Neural cell (in vitro differentiated cells): Measurements from ENCODE around the gene LRCH2. TPM values are rescaled to one million over a fixed set of nuclear protein-coding genes. Genes with fewer than 3 reads are reported as not detected.

Experiments
- H2AFZ ChIP-seq: fragments of 200-600, 300-800 bp; sonication (generic), shearing (Covaris generic); 2 replicates; pipeline ENCODE4 v1.6.0; 2014; ENCODE audit warnings: low read depth, mild to moderate bottlenecking, antibody characterized with exemption, low read length, moderate library complexity
- H3F3A ChIP-seq: fragments of 200-600 bp; shearing (Covaris generic); 2 replicates; pipeline ENCODE4 v1.6.1; 2016; ENCODE audit warnings: mild to moderate bottlenecking, moderate library complexity, mixed read lengths, antibody characterized with exemption, low read length; ENCODE audit not compliant: insufficient read depth, poor library complexity, severe bottlenecking
- H3K27ac ChIP-seq: fragments of 200-600, 300-800 bp; sonication (generic), shearing (Covaris generic); 2 replicates; pipeline ENCODE4 v1.5.1; 2014; ENCODE audit warnings: mild to moderate bottlenecking, low read length, moderate library complexity
- H3K27me3 ChIP-seq: fragments of 300-800, 200-600 bp; sonication (generic), shearing (Covaris generic); 2 replicates; pipeline ENCODE4 v1.6.0; 2014; ENCODE audit warnings: mild to moderate bottlenecking, low read depth, low read length, moderate library complexity; ENCODE audit not compliant: insufficient read depth
- H3K36me3 ChIP-seq: fragments of 300-800, 200-600 bp; sonication (generic), shearing (Covaris generic); 2 replicates; pipeline ENCODE4 v1.5.1; 2014; ENCODE audit warnings: mild to moderate bottlenecking, antibody characterized with exemption, low read length, moderate library complexity; ENCODE audit not compliant: insufficient read depth
- H3K4me2 ChIP-seq: fragments of 300-800, 200-600 bp; sonication (generic), shearing (Covaris generic); 2 replicates; pipeline ENCODE4 v1.6.0; 2014; ENCODE audit warnings: mild to moderate bottlenecking, low read length
- H3K4me3 ChIP-seq: fragments of 300-800, 200-600 bp; sonication (generic), shearing (Covaris generic); 2 replicates; pipeline ENCODE4 v1.5.1; 2014; ENCODE audit warnings: mild to moderate bottlenecking, low read length, moderate library complexity
- H3K79me2 ChIP-seq: fragments of 200-600 bp; shearing (Covaris generic); replicated peaks from 2 replicates; pipeline ENCODE4 v1.6.0; 2014; ENCODE audit warnings: mild to moderate bottlenecking, low read length, moderate library complexity; ENCODE audit not compliant: insufficient read depth
- H3K9ac ChIP-seq: fragments of 300-800, 200-600 bp; sonication (generic), shearing (Covaris generic); 2 replicates; pipeline ENCODE4 v1.6.1; 2016; ENCODE audit warnings: mild to moderate bottlenecking, low read length, mixed read lengths
- H3K9me2 ChIP-seq: fragments of 200-600 bp; shearing (Covaris generic); 2 replicates; pipeline ENCODE4 v1.6.1; 2016; ENCODE audit warnings: mild to moderate bottlenecking, low read length, mixed read lengths; ENCODE audit not compliant: insufficient read depth
- H3K9me3 ChIP-seq: fragments of 200-600, 300-800 bp; sonication (generic), shearing (Covaris generic); 2 replicates; pipeline ENCODE4 v1.6.1; 2016; ENCODE audit warnings: mild to moderate bottlenecking, mixed run types, low read length, moderate library complexity, mixed read lengths
- H4K20me1 ChIP-seq: fragments of 200-600 bp; shearing (Covaris generic); 2 replicates; pipeline ENCODE4 v1.6.1; 2016; ENCODE audit warnings: mild to moderate bottlenecking, mixed run types; ENCODE audit not compliant: insufficient read depth
- EP300 ChIP-seq: fragments of 450-650 bp; conservative IDR thresholded peaks from 2 replicates; pipeline ENCODE4 v1.6.1; 2014; ENCODE audit warnings: antibody characterized with exemption, mild to moderate bottlenecking, moderate library complexity; ENCODE audit not compliant: poor library complexity, severe bottlenecking
- EZH2 ChIP-seq: fragments of 200-600, 300-800 bp; shearing (Covaris generic), sonication (generic); IDR thresholded peaks from 2 replicates; pipeline ENCODE4 v1.6.1; 2014; ENCODE audit warnings: antibody characterized with exemption, low read length, borderline replicate concordance, mild to moderate bottlenecking; ENCODE audit not compliant: insufficient read depth, poor library complexity, severe bottlenecking
- MXI1 ChIP-seq: fragments of 450-650 bp; conservative IDR thresholded peaks from 2 replicates; pipeline ENCODE4 v1.6.1; 2014; ENCODE audit warnings: antibody characterized with exemption, mild to moderate bottlenecking; ENCODE audit not compliant: poor library complexity, severe bottlenecking
- POLR2AphosphoS5 ChIP-seq: IDR thresholded peaks from 2 replicates; pipeline ENCODE4 v1.6.1; 2012
- RAD21 ChIP-seq: fragments of 450-650 bp; conservative IDR thresholded peaks from 2 replicates; pipeline ENCODE4 v1.6.1; 2014; ENCODE audit warnings: antibody characterized with exemption, mild to moderate bottlenecking, moderate library complexity
- SMC3 ChIP-seq: fragments of 450-650 bp; conservative IDR thresholded peaks from 2 replicates; pipeline ENCODE4 v1.6.1; 2014; ENCODE audit warnings: antibody characterized with exemption, mild to moderate bottlenecking, moderate library complexity; ENCODE audit not compliant: poor library complexity
- TAF1 ChIP-seq: IDR thresholded peaks from 2 replicates; pipeline ENCODE4 v1.6.1; 2012; ENCODE audit warnings: low read depth
- polyA plus RNA-seq: library from polyadenylated mRNA; depleted of rRNA; stranded (reverse); fragments of >200 nt; gene quantifications from 2 replicates; pipeline ENCODE4 v1.2.3, GENCODE V29; 2014
- TF ChIP-seq, protein P1 (sequence below): fragments of 450-650 bp; IDR thresholded peaks from 2 replicates; pipeline ENCODE4 v1.5.1; 2014; ENCODE audit warnings: antibody characterized with exemption, mild to moderate bottlenecking, moderate library complexity; ENCODE audit not compliant: poor library complexity, severe bottlenecking
- TF ChIP-seq, protein P2 (sequence below): IDR thresholded peaks from 2 replicates; pipeline ENCODE4 v1.6.1; 2012; ENCODE audit warnings: borderline replicate concordance

LRCH2 gene
- polyA plus RNA-seq, 1 donor from 2014 or later: 46.6 TPM

DNA sequence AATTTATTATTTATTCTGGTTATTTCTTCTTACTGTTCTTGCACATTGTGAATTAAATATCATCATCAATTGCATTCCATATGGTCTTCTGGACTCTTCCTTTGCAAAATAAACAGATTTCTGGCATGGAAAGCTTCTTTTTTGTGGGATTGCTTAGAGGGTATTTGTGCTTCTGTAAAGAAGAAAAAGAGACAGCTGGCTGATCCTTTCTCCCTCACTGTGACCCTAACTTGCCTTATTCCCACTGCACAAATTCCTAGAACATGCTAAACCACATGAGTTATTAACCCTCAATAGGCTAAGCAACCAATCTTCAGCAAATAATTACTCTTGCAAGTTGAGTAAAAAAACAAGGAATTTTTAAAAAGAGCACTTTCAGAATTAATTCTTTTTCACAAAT lies 23.8 kb upstream of the LRCH2 start:
- no peaks in the 10 kb centered on the region for H3F3A ChIP-seq
- no peak overlapping the region for H3K4me3 ChIP-seq
- no peaks in the 10 kb centered on the region for H3K79me2 ChIP-seq
- no peak overlapping the region for H3K4me2 ChIP-seq
- no peak overlapping the region for H3K27ac ChIP-seq
- H3K9ac ChIP-seq: no peak overlapping the region
- no peaks in the 10 kb centered on the region for H3K36me3 ChIP-seq
- H3K27me3 ChIP-seq: no peaks in the 10 kb centered on the region
- no peak for TF ChIP-seq EZH2
- no peak for TF ChIP-seq RAD21
- TF ChIP-seq, protein P1, sequence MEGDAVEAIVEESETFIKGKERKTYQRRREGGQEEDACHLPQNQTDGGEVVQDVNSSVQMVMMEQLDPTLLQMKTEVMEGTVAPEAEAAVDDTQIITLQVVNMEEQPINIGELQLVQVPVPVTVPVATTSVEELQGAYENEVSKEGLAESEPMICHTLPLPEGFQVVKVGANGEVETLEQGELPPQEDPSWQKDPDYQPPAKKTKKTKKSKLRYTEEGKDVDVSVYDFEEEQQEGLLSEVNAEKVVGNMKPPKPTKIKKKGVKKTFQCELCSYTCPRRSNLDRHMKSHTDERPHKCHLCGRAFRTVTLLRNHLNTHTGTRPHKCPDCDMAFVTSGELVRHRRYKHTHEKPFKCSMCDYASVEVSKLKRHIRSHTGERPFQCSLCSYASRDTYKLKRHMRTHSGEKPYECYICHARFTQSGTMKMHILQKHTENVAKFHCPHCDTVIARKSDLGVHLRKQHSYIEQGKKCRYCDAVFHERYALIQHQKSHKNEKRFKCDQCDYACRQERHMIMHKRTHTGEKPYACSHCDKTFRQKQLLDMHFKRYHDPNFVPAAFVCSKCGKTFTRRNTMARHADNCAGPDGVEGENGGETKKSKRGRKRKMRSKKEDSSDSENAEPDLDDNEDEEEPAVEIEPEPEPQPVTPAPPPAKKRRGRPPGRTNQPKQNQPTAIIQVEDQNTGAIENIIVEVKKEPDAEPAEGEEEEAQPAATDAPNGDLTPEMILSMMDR: no peak
- no peak for TF ChIP-seq TAF1
- TF ChIP-seq MXI1: no peak
- TF ChIP-seq, protein P2, sequence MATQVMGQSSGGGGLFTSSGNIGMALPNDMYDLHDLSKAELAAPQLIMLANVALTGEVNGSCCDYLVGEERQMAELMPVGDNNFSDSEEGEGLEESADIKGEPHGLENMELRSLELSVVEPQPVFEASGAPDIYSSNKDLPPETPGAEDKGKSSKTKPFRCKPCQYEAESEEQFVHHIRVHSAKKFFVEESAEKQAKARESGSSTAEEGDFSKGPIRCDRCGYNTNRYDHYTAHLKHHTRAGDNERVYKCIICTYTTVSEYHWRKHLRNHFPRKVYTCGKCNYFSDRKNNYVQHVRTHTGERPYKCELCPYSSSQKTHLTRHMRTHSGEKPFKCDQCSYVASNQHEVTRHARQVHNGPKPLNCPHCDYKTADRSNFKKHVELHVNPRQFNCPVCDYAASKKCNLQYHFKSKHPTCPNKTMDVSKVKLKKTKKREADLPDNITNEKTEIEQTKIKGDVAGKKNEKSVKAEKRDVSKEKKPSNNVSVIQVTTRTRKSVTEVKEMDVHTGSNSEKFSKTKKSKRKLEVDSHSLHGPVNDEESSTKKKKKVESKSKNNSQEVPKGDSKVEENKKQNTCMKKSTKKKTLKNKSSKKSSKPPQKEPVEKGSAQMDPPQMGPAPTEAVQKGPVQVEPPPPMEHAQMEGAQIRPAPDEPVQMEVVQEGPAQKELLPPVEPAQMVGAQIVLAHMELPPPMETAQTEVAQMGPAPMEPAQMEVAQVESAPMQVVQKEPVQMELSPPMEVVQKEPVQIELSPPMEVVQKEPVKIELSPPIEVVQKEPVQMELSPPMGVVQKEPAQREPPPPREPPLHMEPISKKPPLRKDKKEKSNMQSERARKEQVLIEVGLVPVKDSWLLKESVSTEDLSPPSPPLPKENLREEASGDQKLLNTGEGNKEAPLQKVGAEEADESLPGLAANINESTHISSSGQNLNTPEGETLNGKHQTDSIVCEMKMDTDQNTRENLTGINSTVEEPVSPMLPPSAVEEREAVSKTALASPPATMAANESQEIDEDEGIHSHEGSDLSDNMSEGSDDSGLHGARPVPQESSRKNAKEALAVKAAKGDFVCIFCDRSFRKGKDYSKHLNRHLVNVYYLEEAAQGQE: no peak
- H2AFZ ChIP-seq: no peak overlapping the region
- no peaks in the 10 kb centered on the region for H3K9me3 ChIP-seq
- no peaks in the 10 kb centered on the region for H3K9me2 ChIP-seq
- H4K20me1 ChIP-seq: no peaks in the 10 kb centered on the region

DNA sequence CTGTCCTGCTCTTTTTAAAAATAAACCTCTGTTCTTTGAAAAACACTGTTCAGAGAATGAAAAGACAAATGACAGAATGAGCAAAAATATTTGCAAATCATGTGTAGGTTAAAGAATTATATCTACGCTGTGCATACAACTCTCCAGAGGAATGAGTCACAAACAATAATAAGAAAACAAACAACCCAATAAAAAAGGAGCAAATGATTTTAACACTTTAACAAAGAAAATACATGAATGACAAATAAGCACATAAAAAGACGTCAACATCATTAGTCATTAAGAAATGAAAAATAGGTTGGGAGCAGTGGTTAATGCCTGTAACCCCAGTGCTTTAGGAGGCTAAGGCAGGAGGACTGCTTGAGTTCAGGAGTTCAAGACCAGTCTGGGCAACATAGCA lies 21.1 kb upstream of the LRCH2 start:
- H3K9ac ChIP-seq: no peak overlapping the region
- no peak overlapping the region for H3K27ac ChIP-seq
- H3F3A ChIP-seq: no peaks in the 10 kb centered on the region

More for the DNA sequence above, 21.1 kb upstream of the LRCH2 start:
- no peaks in the 10 kb centered on the region for H3K9me3 ChIP-seq
- no peak overlapping the region for H3K4me3 ChIP-seq
- H2AFZ ChIP-seq: no peak overlapping the region
- H3K27me3 ChIP-seq: no peaks in the 10 kb centered on the region
- H3K9me2 ChIP-seq: no peaks in the 10 kb centered on the region
- H3K79me2 ChIP-seq: no peaks in the 10 kb centered on the region
- no peaks in the 10 kb centered on the region for H3K36me3 ChIP-seq
- H3K4me2 ChIP-seq: no peak overlapping the region
- H4K20me1 ChIP-seq: no peaks in the 10 kb centered on the region
- TF ChIP-seq EP300 (no peak), SMC3 (no peak), MXI1 (no peak), RAD21 (no peak), POLR2AphosphoS5 (no peak), TAF1 (no peak), EZH2 (no peak)
- TF ChIP-seq, protein P1: no peak
- TF ChIP-seq, protein P2: no peak
